HUES64 (cell line): ENCODE results near the gene TCEAL9.
A peak's percentile ranks its signal among the peaks of the same experiment; 100 is the strongest.
"Not testable (repeated sequence)": the region's sequence is repeated elsewhere in the genome, so short reads cannot be mapped to it uniquely, and the experiment has no call there.

Source experiments
- H3K27ac ChIP-seq: 2 replicates; pipeline ENCODE4 v1.7.0; 2013; ENCODE audit warnings: low read depth, low read length, inconsistent platforms
- H3K27me3 ChIP-seq: 2 replicates; pipeline ENCODE4 v1.6.1; 2013; ENCODE audit warnings: mild to moderate bottlenecking, low read length; ENCODE audit not compliant: insufficient read depth
- H3K36me3 ChIP-seq: 2 replicates; pipeline ENCODE4 v1.6.1; 2013; ENCODE audit warnings: mild to moderate bottlenecking, low read length; ENCODE audit not compliant: insufficient read depth
- H3K4me1 ChIP-seq: 2 replicates; pipeline ENCODE4 v1.6.1; 2013; ENCODE audit warnings: mild to moderate bottlenecking, low read length, moderate library complexity; ENCODE audit not compliant: insufficient read depth
- H3K4me3 ChIP-seq: 2 replicates; pipeline ENCODE4 v1.5.1; 2013; ENCODE audit warnings: mild to moderate bottlenecking, low read length, moderate library complexity
- H3K9ac ChIP-seq: 2 replicates; pipeline ENCODE4 v1.6.1; 2013; ENCODE audit warnings: mild to moderate bottlenecking, low read depth, low read length
- H3K9me3 ChIP-seq: 2 replicates; pipeline ENCODE4 v1.6.1; 2013; ENCODE audit warnings: low read depth, low read length; ENCODE audit not compliant: insufficient read depth
- WGBS: fragments of 150-250, 120-280 bp; methylation state at CpG from one replicate; pipeline ENCODE4 v1.1.7; 2013; ENCODE audit warnings: missing lambda C conversion rate; 5-methylcytosine and 5-hydroxymethylcytosine counted together

TCEAL9 gene

GRCh38 chrX:103373581-103373980, 17.3 kb downstream of the TCEAL9 start:
- H3K4me3 ChIP-seq: no peak overlapping the region
- WGBS: 100% methylated on average over 2 of the region's 3 CpGs
- no peak overlapping the region for H3K9ac ChIP-seq
- H3K9me3 ChIP-seq: no peaks in the 10 kb centered on the region
- 0 out of 2 replicates have a peak, but pooled peaks cover 6% of the 10 kb centered on the region for H3K4me1 ChIP-seq
- no peaks in the 10 kb centered on the region for H3K27me3 ChIP-seq
- peaks cover 14% of the 10 kb centered on the region for H3K36me3 ChIP-seq
- H3K27ac ChIP-seq: no peak overlapping the region

- peak within 1 kb of the TSS; percentile 98 for H3K9ac ChIP-seq
- peaks cover 32% of the 10 kb centered on the region for H3K36me3 ChIP-seq
- H3K4me1 ChIP-seq: 0 out of 2 replicates have a peak, but pooled peaks cover 6% of the 10 kb centered on the region
- no peaks in the 10 kb centered on the region for H3K9me3 ChIP-seq
- WGBS: 2% methylated on average over 43 of the region's 62 CpGs
- peak within 1 kb of the TSS; percentile 98 for H3K27ac ChIP-seq
- no peaks in the 10 kb centered on the region for H3K27me3 ChIP-seq
- H3K4me3 ChIP-seq: peak within 1 kb of the TSS; percentile 77
These were observed 20.0 kb downstream of the TCEAL9 start, which contains the start of gene BEX3 for GRCh38 chrX:103376118-103376978. BEX3 (plus strand) TSS chrX:103376538; CDS start chrX:103377522, 984 bp downstream.

GRCh38 chrX:103376979-103377324, 20.6 kb downstream of the TCEAL9 start:
- H3K4me3 ChIP-seq: peak overlapping the region; percentile 77

GRCh38 chrX:103378990-103379389, 22.7 kb downstream of the TCEAL9 start:
- 89% methylated on average over 2 of the region's 2 CpGs for WGBS
- no peak overlapping the region for H3K27ac ChIP-seq
- no peaks in the 10 kb centered on the region for H3K27me3 ChIP-seq
- no peak overlapping the region for H3K4me3 ChIP-seq
- H3K36me3 ChIP-seq: peaks cover 35% of the 10 kb centered on the region
- no peak overlapping the region for H3K9ac ChIP-seq
- H3K4me1 ChIP-seq: 0 out of 2 replicates have a peak, but pooled peaks cover 6% of the 10 kb centered on the region
- no peaks in the 10 kb centered on the region for H3K9me3 ChIP-seq

More at GRCh38 chrX:103376979-103377324, 20.6 kb downstream of the TCEAL9 start:
- Histone ChIP-seq H3K9ac (peak overlapping the region; percentile 90), H3K9me3 (no peaks in the 10 kb centered on the region), H3K36me3 (peaks cover 35% of the 10 kb centered on the region), H3K27me3 (no peaks in the 10 kb centered on the region), H3K4me1 (0 out of 2 replicates have a peak, but pooled peaks cover 6% of the 10 kb centered on the region), H3K27ac (peak overlapping the region; percentile 98)
- 0% methylated on average over 2 of the region's 19 CpGs for WGBS

GRCh38 chrX:103382877-103383276, 26.6 kb downstream of the TCEAL9 start:
- no peaks in the 10 kb centered on the region for H3K9me3 ChIP-seq

DNA sequence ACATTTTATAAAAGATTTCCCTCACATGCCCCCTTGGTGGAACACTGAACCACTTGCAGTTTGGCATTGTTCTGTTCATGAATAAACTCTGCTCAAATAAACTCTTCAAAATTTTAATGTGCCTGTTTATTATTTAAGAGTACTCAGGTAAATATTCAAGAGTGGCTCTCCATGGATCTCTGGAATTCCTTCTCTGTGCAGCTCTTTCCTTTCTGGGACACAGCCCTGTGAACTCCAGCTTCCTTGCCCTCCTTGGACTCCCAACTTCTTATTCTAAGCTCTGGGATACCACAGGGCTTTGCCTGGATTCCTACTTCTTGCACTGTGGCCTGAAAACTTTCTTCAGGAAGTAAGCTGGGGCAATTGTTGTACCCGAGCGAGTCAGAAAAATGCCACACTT, 28.4 kb downstream of the TCEAL9 start:
- no peak overlapping the region for H3K4me3 ChIP-seq
- H3K27ac ChIP-seq: no peak overlapping the region
- no peaks in the 10 kb centered on the region for H3K27me3 ChIP-seq
- 89% methylated on average over 2 of the region's 2 CpGs for WGBS
- no peaks in the 10 kb centered on the region for H3K9me3 ChIP-seq
- H3K9ac ChIP-seq: no peak overlapping the region
- no peaks in the 10 kb centered on the region for H3K4me1 ChIP-seq
- peaks cover 9% of the 10 kb centered on the region for H3K36me3 ChIP-seq

More at GRCh38 chrX:103382877-103383276, 26.6 kb downstream of the TCEAL9 start:
- H3K27me3 ChIP-seq: no peaks in the 10 kb centered on the region
- no peak overlapping the region for H3K4me3 ChIP-seq
- H3K4me1 ChIP-seq: 0 out of 2 replicates have a peak, but pooled peaks cover under 1% of the 10 kb centered on the region
- WGBS: 95% methylated on average over 1 of the region's 1 CpG
- no peak overlapping the region for H3K27ac ChIP-seq
- H3K36me3 ChIP-seq: peaks cover 27% of the 10 kb centered on the region
- H3K9ac ChIP-seq: no peak overlapping the region

GRCh38 chrX:103385283-103385830, 29.1 kb downstream of the TCEAL9 start:
- not testable (repeated sequence) for H3K4me1 ChIP-seq, H3K27me3 ChIP-seq, H3K27ac ChIP-seq, H3K4me3 ChIP-seq, H3K9me3 ChIP-seq, H3K9ac ChIP-seq, H3K36me3 ChIP-seq
- 83% methylated on average over 1 of the region's 5 CpGs for WGBS

DNA sequence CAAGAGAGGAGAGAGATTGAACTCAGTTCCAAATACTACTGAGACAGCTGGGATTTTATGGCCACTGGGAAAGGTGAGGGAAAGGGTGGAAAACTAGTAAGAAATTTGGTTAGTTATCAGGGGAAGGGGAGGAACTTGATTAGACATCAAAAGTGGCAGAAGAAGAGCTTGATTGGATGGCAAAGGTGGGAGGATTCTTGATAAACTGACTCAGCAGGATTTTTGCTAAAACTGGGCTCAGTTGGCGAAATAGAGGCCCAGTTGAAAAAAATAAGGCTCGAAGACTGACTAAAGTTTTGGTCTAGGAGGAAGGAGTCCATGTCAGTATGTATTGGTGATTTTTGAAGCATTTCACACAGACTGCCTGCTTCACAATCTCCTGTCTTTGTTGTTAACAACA, 30.0 kb downstream of the TCEAL9 start:
- no peaks in the 10 kb centered on the region for H3K9me3 ChIP-seq
- WGBS: 91% methylated on average over 2 of the region's 2 CpGs
- no peaks in the 10 kb centered on the region for H3K27me3 ChIP-seq

DNA sequence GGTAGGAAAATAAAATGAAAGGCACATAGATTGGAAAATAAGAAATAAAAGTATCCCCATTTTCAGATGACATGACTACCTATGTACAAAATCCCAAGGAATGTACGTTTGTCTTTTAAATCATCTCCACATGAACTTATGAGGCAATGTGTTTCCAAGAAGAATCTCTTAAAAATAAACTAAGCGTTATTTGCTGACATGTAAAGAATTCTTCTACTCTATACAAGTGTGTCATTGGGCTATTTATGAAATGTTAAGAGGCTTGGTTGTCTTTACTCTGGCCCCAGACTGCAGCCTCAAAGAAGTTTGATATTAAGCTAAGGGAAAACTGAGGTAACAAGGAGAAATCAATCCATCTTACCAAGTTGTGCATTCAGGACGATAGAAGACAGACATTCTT, 37.2 kb downstream of the TCEAL9 start:
- Histone ChIP-seq H3K4me3 (no peak overlapping the region), H3K4me1 (no peaks in the 10 kb centered on the region), H3K36me3 (no peaks in the 10 kb centered on the region), H3K9me3 (no peaks in the 10 kb centered on the region), H3K27me3 (no peaks in the 10 kb centered on the region), H3K9ac (no peak overlapping the region), H3K27ac (no peak overlapping the region)
- 84% methylated on average over 2 of the region's 3 CpGs for WGBS

More for the DNA sequence above, 30.0 kb downstream of the TCEAL9 start:
- H3K4me1 ChIP-seq: no peaks in the 10 kb centered on the region
- H3K4me3 ChIP-seq: no peak overlapping the region
- H3K9ac ChIP-seq: no peak overlapping the region
- H3K27ac ChIP-seq: no peak overlapping the region
- H3K36me3 ChIP-seq: 0 out of 2 replicates have a peak, but pooled peaks cover 3% of the 10 kb centered on the region

DNA sequence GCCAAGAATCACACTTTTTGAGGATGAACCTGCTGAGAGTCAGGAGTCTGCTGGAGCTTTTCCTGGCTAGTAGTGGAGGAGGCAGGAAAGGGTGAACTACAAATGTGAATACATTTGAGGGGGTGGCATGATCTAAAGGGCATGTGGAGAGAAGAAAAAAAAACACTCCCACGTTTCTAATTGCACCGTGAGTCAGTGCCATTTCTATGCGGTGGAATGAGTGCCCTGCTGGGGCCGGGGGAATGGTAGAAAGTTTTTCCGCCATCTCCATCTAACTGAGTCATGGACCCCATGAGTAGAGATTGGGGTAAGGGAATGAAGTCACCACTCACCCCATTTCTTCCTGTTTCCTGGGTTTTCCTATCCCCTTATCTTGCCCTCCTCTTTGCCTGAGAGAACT, 39.9 kb downstream of the TCEAL9 start:
- WGBS: 79% methylated on average over 5 of the region's 5 CpGs
- H3K4me1 ChIP-seq: no peaks in the 10 kb centered on the region
- no peaks in the 10 kb centered on the region for H3K27me3 ChIP-seq
- H3K27ac ChIP-seq: no peak overlapping the region
- no peaks in the 10 kb centered on the region for H3K36me3 ChIP-seq
- H3K9me3 ChIP-seq: no peaks in the 10 kb centered on the region
- no peak overlapping the region for H3K4me3 ChIP-seq
- H3K9ac ChIP-seq: no peak overlapping the region

- H3K4me3 ChIP-seq: no peak overlapping the region
- H3K27me3 ChIP-seq: no peaks in the 10 kb centered on the region
- no peak overlapping the region for H3K27ac ChIP-seq
- no peaks in the 10 kb centered on the region for H3K4me1 ChIP-seq
- H3K9ac ChIP-seq: no peak overlapping the region
- no peaks in the 10 kb centered on the region for H3K36me3 ChIP-seq
- WGBS: 84% methylated on average over 2 of the region's 2 CpGs
- no peaks in the 10 kb centered on the region for H3K9me3 ChIP-seq
These were observed 40.4 kb downstream of the TCEAL9 start for GRCh38 chrX:103396660-103397059.
